Adrenal gland (tissue), 5 donors: ENCODE results near the gene DNMBP.

Experiments
- CTCF ChIP-seq, 6 experiments: fragments of 450-650 bp in 4 of 6; fragments of 200-600 bp in 2 of 6; sonication (generic) in 1 of 6; IDR thresholded peaks; 1 replicate in 5 of 6; 2 replicates in 1 of 6; pipeline versions ENCODE4 v1.5.1 to v1.8.0; 2016 to 2021; ENCODE audit warnings: antibody characterized with exemption in 6 of 6, mild to moderate bottlenecking in 2 of 6, moderate library complexity in 1 of 6
- POLR2A ChIP-seq, 2 donors: fragments of 450-650 bp; IDR thresholded peaks; one replicate each; pipeline ENCODE4 v1.6.1; 2017; ENCODE audit warnings: antibody characterized with exemption in 2 of 2, mild to moderate bottlenecking in 2 of 2, moderate library complexity in 1 of 2
- donor health status: DM: no; HTN: no; CAD: no.

DNA sequence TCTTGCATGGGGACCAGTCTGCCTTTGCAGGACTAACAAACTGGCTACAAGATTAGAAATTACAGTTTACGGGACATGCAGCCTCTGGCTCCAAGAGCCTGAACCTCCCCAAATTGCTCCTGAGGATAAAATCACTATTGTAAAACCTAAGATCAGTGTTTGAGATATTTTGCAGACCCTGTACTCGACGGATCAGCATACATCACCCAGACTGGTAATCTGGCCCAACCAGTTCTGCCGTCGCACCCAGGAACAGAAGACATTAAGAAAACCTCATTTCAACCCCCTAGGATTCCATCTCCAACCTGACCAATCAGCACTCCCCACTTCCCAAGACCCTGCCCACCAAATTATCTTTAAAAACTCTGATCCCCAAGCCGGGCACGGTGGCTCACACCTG lies 27.1 kb upstream of the DNMBP start:
- TF ChIP-seq POLR2A (IDR thresholded peaks at IDR 0.05) (no peak), CTCF (IDR thresholded peaks at IDR 0.05) (no peak)
